HG02588 (cell line): Measurements from ENCODE around the gene HIPK4.

Experiments used
- ATAC-seq: cut with Tn5 transposase; IDR thresholded peaks from one replicate; pipeline ENCODE4 v1.9.1; 2021; ENCODE audit warnings: mild to moderate bottlenecking, moderate library complexity; ENCODE audit not compliant: unreplicated experiment

The HIPK4 gene

DNA sequence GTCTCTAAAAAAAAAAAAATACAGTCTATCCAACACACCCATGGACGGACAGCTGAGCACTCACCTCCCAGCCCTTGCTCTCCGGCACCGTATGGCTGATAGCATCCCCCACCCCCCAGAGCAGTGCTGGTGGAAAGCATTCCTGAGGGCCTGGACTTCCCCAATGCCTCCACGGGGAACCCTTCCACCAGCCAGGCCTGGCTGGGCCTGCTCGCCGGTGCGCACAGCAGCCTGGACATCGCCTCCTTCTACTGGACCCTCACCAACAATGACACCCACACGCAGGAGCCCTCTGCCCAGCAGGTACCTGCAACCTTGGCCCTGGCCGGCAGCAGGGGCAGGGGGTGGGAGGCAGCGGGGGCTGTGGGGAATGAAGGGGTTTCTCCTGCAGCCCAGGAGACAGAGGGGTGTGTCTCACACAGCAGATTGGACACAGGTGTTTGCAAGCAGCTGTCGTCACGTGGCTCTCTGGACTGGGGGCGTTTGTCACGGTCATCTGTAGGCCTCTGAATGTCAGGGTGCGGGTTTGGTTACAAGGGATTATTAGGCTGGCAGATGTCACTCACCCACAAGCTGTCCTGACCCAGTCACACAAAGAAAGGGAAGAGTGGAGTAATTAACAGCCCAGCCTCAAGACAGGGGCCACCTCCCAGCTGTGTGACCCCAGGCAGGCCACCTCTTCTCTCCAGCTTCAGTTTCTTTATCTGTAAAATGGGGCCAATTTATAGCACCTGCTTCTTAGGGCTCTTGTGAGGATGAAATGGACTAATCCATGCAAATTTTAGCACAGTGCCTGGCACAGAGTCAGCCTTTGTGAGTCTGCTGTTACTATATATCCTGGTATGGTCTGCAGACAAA, 22.2 kb downstream of the HIPK4 start:
- no peak for ATAC-seq

DNA sequence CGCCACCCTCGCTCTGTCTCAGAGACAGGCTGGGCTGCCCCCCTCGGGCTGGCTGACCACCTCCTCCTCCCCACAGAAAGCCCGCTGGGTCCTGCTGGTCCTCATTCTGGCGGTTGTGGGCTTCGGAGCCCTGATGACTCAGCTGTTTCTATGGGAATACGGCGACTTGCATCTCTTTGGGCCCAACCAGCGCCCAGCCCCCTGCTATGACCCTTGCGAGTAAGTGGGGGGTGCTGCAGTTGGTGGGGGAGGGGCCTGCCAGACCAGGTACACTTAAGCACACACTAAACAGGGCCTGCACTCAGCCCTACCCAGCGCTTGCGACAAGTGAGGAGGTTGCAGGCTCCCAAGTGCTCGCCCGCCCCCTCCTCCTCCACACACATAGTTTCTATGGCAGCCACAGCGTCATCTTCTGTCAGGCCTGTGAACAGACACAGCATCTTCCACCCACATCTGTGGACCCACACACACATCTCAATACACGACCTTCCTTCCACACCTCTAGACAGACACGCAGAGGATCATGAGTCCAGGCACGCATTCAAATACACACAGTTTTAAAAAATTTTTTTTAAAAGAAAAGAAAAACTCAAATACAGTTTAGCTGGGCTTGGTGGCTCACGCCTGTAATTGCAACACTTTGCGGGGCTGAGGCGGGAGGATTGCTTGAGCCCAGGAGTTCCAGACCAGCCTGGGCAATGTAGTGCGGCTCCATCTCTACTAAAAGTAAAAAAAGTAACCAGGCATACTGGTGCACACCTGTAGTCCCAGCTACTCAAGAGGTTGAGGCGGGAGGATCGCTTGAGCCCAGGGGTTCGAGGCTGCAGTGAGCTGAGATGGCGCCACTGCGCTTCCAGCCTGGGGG, 23.1 kb downstream of the HIPK4 start:
- ATAC-seq = no peak

DNA sequence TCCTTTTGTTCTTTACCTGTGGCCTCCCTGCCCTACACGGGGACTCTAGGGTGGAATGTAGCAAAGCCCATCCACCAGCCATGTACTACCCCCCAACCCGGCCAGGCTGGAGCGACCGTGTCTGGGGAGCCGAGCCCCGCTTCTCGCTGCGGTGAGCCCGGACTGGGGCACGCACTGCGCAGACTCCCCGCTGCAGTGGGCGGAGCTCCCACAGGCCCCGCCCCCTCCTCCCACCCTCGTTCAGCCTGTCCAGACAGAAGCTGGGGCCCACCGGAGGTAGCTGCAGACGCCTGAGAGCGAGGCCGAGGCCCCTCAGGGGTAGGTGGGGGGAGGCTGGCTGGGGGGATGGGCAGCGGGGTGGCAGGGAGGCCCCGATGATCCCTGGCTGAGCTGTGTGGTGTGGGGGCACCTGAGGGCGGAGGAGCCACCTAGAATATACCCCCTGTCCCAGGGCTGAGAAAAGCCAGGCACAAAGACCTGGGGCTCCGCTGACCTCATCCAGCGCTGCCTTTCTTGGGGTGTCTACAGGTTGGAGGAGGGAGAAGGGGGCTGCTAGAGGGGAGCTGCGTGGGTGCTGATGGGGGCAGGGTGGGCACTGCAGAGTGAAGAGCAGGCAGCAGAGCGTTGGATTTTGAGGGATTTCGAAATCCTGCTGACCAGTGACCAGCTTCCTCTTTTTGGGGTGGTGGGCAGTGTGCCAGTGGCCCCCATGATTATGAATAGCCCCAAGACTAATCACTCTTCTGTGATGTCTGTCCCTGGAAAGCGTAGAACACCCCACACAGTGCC, 24.2 kb downstream of the HIPK4 start:
- no peak for ATAC-seq

DNA sequence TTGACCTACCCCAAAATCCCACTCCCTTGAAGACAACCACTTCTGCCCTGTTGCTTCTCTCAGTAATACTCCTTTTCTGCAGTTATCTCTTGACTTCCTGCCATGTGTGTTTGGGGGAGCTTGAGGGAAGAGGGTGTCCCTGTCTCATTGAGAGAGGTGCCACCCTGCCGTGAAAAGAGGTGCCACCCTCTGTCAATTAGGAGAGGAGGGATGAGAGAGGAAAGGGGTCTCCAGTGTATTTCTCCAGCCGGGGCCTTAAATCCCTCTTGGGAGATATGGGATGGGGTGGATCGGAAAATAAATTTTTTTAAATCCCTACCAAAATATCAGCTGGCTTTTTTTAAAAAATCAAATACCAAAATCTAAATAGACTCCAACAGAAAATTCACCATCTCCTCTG, 25.0 kb downstream of the HIPK4 start:
- no peak for ATAC-seq

DNA sequence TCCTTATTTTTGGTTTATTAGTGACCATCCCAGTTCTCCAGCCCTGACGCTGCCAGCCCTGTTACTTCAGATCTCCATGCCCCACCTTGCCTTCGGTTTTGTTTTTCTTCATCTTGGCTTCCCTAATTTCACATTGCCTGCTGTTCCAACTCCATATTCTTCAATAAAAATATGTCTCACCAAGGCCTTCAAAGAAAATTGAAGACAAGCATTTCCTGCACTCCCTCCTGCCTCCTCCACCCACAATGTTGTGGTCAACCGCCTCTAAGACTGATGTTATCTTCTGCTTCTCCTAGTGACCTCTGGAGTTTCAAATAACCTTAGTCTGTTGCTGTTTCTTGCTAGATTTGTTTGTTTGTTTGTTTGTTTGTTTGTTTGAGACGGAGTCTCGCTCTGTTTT, 26.9 kb downstream of the HIPK4 start:
- ATAC-seq = no peak

DNA sequence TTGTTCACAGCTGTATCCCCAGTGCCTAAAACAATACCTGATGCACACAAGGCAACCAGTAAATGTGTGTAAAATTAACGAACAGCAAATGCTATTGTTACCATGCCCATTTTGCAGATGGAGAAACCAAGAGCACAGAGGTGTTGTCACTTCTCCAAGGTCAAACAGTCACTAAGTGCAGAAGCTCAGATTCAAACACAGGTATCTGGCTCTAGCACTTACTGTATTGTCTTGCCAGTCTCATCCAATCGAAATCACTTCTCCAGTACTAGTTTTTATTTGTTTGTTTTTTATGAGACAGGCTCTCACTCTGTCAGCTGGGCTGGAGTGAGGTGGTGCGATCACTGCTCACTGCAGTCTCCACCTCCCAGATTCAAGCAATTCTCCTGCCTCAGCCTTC, 27.8 kb downstream of the HIPK4 start:
- ATAC-seq = no peak

DNA sequence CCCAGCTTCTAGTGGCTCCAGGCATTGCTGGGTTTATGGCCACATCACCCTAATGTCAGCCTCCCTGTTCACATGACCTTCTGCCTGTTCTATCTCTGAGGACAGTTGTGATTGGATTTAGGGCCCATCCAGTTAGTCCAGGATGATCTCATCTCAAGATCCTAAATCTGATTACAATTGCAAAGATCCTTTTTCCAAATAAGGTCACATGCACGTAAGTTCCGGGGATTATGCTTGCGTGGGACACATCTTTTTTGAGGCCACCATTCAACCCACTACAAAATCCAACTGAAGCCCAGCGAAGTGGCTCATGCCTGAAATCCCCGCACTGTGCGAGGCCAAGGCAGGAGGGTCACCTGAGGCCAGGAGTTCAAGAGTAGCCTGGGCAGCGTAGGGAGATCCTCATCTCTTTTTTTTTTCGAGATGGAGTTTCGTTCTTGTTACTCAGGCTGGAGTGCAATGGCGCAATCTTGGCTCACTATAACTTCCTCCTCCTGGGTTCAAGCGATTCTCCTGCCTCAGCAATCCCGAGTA, 29.2 kb downstream of the HIPK4 start:
- no peak for ATAC-seq

DNA sequence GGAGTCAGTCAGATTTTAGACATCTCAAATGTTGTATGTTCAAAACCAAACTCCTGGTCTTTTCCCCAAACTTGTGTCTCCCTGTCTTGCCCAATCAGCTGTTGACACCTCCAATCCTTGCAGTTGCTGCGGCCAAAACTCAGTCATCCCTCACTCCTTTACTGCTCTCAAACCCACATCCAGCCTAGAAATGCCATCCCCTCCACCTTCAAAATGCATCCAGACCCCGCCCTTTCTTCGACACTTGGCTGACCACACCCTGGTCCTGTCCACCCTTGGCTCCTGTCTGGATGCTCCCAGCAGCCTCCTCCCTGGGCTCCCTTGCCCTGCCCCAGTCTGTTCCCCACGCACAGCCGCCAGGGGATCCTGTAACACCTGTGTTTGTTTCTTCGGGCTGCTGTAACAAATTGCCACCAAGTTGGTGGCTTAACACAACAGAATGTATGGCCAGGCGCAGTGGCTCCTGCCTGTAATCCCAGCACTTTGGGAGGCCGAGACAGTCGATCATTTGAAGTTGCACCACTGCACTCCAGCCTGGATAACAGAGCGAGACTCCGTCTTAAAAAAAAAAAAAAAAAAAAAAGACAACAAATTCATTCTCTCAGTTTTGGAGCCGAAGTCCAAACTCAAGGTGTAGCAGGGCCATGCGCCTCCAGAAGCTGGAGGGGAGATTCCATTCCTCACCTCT, 29.8 kb downstream of the HIPK4 start:
- ATAC-seq = no peak

DNA sequence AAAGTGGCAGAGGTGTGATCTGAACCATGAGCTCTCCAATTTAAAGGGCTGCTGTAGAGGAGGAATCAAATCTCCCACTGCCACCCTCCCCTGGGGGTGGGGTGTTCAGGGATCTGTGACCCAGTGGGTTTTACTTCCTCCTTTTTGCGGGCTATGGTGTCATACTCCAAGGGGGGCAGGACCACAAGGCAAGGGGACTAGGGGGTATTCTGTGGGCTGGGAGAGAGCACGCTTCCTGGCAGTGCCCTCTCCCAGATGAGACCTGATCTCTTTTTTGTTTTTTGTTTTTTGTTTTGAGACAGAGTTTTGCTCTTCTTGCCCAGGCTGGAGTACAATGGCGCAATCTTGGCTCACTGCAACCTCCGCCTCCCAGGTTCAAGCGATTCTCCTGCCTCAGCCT, 31.2 kb downstream of the HIPK4 start:
- no peak for ATAC-seq

DNA sequence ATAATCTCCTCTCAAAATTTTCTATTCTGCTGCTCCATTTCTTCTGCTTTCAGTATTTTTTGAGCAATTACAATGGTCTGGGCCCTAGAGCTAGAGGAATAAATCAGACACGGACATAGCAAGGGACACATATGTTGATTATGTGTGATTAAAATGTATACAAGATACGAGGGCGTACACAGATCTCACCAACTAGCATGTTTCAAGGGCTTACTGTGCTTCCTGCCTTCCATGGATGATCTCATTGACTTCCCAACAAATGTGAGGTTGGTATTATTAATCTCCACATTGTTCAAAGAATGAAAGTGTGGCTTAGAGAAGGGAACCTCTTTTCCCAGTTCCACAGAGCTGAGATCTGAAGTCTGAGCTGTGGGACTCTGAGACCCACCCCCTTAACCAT, 32.3 kb downstream of the HIPK4 start:
- ATAC-seq = no peak

DNA sequence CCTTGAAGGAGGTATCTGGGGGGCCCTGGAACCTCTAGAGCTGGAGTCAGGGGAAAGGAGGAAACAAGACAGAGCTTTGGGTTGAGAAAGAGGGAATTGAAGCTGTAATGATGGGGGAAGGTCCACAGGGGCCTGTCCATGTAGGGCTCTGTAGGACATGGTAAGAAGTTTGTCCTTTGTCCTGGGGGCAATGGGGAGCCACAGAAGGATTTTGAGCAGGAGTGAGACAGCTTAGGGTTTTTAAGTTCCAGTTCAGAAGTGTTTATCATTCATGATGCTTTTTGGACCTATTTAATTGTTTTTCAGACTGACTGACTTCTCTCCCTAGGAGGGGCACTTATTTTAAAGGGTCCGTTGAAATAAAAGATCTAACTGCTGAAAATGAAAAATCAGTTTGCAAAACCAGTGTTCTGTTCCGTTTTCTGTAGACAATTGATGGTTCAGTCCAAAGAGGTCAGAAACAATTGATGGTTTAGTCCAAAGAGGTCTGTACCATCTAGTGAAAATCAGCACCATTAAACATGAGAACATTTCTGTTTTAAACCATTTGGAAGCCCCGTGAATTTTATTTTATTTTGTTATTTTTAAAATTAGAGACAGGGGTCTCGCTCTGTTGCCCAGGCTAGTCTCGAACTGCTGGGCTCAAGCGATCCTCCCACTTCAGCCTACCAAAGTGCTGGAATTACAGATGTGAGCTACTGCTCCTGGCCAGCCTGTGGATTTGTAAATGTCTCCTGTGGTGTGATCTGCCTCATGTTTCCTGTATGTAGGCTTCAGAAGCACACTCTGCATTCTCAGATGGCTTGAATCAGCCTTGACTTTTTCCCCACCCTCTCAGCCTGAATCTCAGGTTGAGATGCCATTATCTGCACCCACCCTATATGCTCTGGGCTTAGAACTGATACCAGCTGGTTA, 33.0 kb downstream of the HIPK4 start:
- no peak for ATAC-seq

DNA sequence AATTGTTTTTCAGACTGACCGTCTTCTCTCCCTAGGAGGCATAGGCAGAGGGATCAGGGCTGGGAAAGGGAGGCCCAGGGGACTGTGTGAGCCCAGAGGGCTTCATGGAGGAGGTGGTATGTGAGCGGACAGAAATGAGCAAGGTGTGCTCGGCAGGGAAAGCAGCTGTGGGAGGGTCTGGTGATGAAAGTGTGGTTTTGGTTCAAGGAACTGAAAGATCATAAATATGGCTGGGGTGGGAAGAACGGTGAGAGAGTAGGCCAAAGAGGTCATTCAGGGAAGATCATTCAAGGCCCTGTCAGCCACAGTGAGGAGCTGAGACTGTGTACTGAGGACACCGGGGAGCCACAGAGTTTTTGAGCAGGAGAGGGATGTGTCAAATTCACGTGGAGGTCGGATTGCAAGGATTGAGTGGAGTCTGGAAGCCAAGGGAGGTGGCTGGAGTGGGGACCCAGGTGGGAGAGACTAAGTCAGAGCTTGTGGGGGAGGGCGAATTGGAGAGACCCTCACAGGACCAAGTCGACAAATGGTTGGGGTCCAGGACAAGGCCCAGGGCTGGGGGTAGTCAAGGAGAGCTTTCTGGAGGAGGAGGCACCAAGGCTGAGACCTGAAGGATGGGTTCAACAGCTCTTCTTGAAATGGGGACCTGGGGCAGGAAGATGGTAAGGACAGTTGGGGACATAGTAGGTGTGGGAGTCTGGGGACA, 33.9 kb downstream of the HIPK4 start:
- no peak for ATAC-seq

DNA sequence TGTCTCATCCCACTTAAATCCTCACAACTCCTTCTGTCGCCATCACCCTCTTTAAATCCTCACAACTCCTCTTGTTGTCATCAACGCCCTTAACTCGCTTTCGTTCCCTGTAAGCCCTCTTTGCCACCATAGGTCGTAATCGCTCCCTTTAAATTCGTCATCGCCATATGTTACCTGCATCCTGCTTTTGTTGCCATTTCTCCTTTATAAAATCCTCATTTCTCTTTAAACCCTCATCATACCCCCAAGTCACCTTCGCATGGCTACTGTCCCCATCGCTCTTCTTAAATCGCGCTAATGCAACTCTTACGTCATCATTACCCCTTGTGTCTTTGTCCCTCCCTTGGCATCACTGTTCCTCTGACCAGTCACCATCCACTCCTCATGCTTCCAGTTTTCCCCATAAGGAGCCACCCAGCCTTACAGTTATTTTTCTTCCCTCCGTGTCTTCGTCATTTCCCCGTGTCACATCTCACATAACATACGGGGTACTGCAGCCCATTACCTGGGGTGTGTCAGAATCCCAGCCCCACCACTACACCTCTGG, 40.9 kb downstream of the HIPK4 start:
- ATAC-seq = no peak

DNA sequence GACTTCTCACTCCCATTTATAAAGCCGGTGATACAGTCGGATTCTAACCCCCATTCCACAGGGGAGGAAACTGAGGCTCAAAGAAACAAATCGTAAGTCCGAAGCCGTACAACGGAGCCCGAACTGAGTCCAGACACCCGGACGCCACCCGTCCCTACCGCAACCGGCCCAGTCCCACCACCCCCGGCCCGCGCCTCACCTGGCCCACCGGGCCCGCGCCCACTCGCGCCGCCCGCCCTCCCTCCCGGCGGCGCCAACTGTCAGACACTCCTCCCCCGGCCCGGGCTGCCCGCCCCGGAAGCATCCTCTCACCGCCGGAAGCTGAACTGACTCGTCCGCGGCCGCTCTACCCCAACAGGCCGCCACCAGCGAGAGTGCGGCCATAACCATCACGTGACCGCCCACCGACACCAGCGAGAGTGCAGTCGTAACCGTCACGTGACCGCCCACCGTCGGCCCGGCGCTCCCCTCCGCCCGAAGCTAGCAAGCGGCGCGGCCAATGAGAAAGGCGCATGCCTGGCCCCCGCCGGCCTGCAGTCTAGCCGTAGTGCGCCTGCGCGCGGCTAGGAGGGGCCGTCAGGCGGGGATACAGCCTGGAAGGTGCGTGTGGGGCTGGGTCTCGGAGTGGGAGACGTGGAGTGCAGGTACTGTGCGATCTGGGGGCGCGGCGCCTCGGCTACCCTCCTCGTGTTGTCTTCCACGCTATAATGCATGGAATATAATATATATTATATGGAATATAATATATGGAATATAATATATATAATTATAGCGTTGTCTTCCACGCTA, 41.7 kb downstream of the HIPK4 start, which contains the start of the genes C19orf47 and PLD3:
C19orf47 (minus strand) TSS at position 273 of the 789 bp plus-strand sequence. CDS start 6,540 bp downstream, outside the sequence.
PLD3 (plus strand) TSS at position 571 of the 789 bp plus-strand sequence. CDS start 17,789 bp downstream, outside the sequence.
- peak; percentile 93 for ATAC-seq

DNA sequence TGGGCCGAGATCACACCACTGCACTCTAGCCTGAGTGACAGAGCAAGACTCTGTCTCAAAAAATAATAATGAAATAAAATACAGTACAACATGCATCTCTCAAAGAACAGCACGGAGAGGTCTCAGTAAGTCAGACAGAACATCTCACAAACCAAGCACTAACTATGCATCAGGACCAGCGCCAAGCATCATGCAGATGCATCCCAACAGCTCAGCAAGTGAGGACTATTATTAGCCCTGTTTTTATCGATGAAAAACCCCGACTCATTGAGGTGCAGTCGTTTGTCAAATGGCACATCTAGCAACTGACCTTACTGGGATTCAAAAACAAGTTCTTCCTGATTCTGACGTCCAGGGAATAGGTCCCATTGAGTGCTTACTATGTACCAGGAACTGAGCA, 45.6 kb downstream of the HIPK4 start:
- ATAC-seq = no peak

DNA sequence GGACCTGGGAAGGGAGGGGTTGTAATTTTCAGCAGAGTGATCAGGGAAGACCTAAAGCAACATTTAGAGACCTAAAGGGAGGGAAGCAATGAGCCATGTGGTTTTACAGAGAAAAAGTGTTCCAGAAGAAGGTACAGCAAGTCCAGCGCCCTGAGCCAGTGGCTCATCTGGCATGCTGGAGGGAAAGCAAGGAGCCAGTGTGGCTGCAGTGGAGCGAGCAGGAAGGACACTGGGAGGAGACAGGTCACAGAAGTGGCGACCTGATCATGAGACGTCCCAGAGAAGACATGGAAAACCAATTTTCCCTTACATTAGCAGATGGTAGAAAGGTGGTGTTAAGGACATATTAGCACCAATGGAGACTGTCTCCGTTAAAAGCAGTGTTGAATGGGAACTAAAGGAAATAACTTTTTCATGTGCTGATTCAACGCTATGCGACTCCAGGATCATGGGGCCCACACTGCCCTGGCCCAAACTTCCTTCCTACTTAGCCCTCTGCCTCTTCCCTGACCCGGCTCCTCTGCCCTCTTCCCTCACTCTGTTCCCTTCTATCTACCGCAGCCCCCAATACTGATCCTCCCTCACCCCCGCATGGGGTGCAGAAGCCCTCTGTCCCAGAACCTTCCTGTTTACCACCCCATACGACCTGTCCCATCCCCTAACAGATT, 47.2 kb downstream of the HIPK4 start:
- ATAC-seq = no peak
